HCT116 (cell line): ENCODE data around the gene FBXL17. TPM values are rescaled to one million over a fixed set of nuclear protein-coding genes. Genes with fewer than 3 reads are reported as not detected.

Experiments used
- ATAC-seq: fragments of 200-7000 bp; cut with Tn5 transposase; 2 replicates; pipeline ENCODE4 v1.9.1; 2020; ENCODE audit warnings: mild to moderate bottlenecking, moderate library complexity
- BruUV-seq: library from RNA; stranded (reverse); fragments of 400-500 nt; replicated peaks from 2 replicates; lab custom pipeline; 2021; lab: Mats Ljungman, UMichigan
- CTCF ChIA-PET: fragments of 300-600 bp; sonication (Branson Sonifier 250); formaldehyde crosslinking; loops from one replicate; lab custom pipeline; 2021; ENCODE audit warnings: antibody characterized with exemption; lab: Charles Lee
- POLR2A ChIA-PET: fragments of 300-600, 350-600 bp; sonication (Branson Sonifier 250); formaldehyde crosslinking; loops from one replicate; lab custom pipeline; 2021; ENCODE audit warnings: antibody characterized with exemption; lab: Charles Lee
- RAD21 ChIA-PET, 2 experiments: fragments of 300-600 bp; sonication (Branson Sonifier 250); formaldehyde crosslinking; loops; one replicate each; lab custom pipeline; 2023; ENCODE audit warnings: low total read pairs in 2 of 2; ENCODE audit not compliant: uncharacterized antibody in 2 of 2, unreplicated experiment in 2 of 2, low non-redundant PET in 1 of 2; lab: Charles Lee
- DNase-seq: peaks from one replicate; pipeline ENCODE4 v3.0.0-alpha.2; 2010; ENCODE audit warnings: low read depth, low spot score
- H2AFZ ChIP-seq: fragments of 200-600 bp; shearing (Covaris generic), sonication (generic); 2 replicates; pipeline ENCODE4 v1.6.1; 2017; ENCODE audit warnings: low read depth, mixed run types, mixed read lengths, antibody characterized with exemption, low read length; ENCODE audit not compliant: poor library complexity, severe bottlenecking
- H3K27ac ChIP-seq: 2 replicates; pipeline ENCODE4 v1.5.1; 2012; ENCODE audit warnings: low read depth, low read length
- H3K27me3 ChIP-seq: fragments of 200-600 bp; sonication (generic); 2 replicates; pipeline ENCODE4 v1.6.1; 2016; ENCODE audit warnings: mixed run types, low read length, mixed read lengths; ENCODE audit not compliant: insufficient read depth
- H3K36me3 ChIP-seq, 2 experiments: fragments of 200-500 bp in 1 of 2; fragments of 200-600 bp in 1 of 2; sonication (Bioruptor generic) in 1 of 2; sonication (generic) in 1 of 2; 2 replicates each; pipeline versions ENCODE4 v1.5.1 to v1.6.1; 2014 to 2016; ENCODE audit warnings: low read length in 2 of 2, inconsistent platforms in 1 of 2, mixed read lengths in 1 of 2, mixed run types in 1 of 2; ENCODE audit not compliant: insufficient read depth in 2 of 2, control insufficient read depth in 1 of 2
- H3K4me1 ChIP-seq, 2 experiments: fragments of 200-600 bp in 1 of 2; sonication (generic) in 1 of 2; 2 replicates each; pipeline versions ENCODE4 v1.5.1 to v1.6.1; 2012 to 2017; ENCODE audit warnings: low read length in 2 of 2, inconsistent platforms in 1 of 2, mild to moderate bottlenecking in 1 of 2, mixed read lengths in 1 of 2, mixed run types in 1 of 2, moderate library complexity in 1 of 2; ENCODE audit not compliant: insufficient read depth in 2 of 2, control insufficient read depth in 1 of 2
- H3K4me2 ChIP-seq: fragments of 200-600 bp; sonication (generic); 2 replicates; pipeline ENCODE4 v1.6.1; 2017; ENCODE audit warnings: mixed run types, low read length, mixed read lengths
- H3K4me3 ChIP-seq, 2 experiments: fragments of 200-600 bp in 1 of 2; sonication (generic) in 1 of 2; replicated peaks in 1 of 2; 2 replicates each; pipeline ENCODE4 v1.5.1; 2011 to 2016; ENCODE audit warnings: low read length in 2 of 2, control low read depth in 1 of 2, low read depth in 1 of 2, mild to moderate bottlenecking in 1 of 2, mixed read lengths in 1 of 2, mixed run types in 1 of 2
- H3K79me2 ChIP-seq: fragments of 200-600 bp; sonication (generic); 2 replicates; pipeline ENCODE4 v1.6.1; 2017; ENCODE audit warnings: mild to moderate bottlenecking, mixed run types, low read length, moderate library complexity, mixed read lengths; ENCODE audit not compliant: insufficient read depth
- H3K9ac ChIP-seq: fragments of 200-600 bp; sonication (generic); 2 replicates; pipeline ENCODE4 v1.6.1; 2016; ENCODE audit warnings: low read length, mixed read lengths
- H3K9me2 ChIP-seq: fragments of 200-600 bp; sonication (generic), shearing (Covaris generic); 2 replicates; pipeline ENCODE4 v1.6.1; 2017; ENCODE audit warnings: mixed run types, mild to moderate bottlenecking, moderate library complexity; ENCODE audit not compliant: insufficient read depth
- H3K9me3 ChIP-seq, 2 experiments: fragments of 200-500 bp in 1 of 2; fragments of 200-600 bp in 1 of 2; sonication (Bioruptor generic) in 1 of 2; sonication (generic) in 1 of 2; 2 replicates each; pipeline ENCODE4 v1.6.1; 2014 to 2017; ENCODE audit warnings: low read length in 2 of 2, mixed read lengths in 2 of 2, inconsistent platforms in 1 of 2, low read depth in 1 of 2, mild to moderate bottlenecking in 1 of 2, mixed run types in 1 of 2, moderate library complexity in 1 of 2; ENCODE audit not compliant: control insufficient read depth in 1 of 2, insufficient read depth in 1 of 2
- H4K20me1 ChIP-seq: fragments of 200-600 bp; sonication (generic), shearing (Covaris generic); 2 replicates; pipeline ENCODE4 v1.6.1; 2017; ENCODE audit warnings: mixed run types, mild to moderate bottlenecking, moderate library complexity; ENCODE audit not compliant: insufficient read depth
- CBX3 ChIP-seq: IDR thresholded peaks from 2 replicates; pipeline ENCODE4 v1.6.1; 2012; ENCODE audit warnings: low read depth
- CEBPB ChIP-seq: IDR thresholded peaks from 2 replicates; pipeline ENCODE4 v1.6.1; 2012; ENCODE audit warnings: low read depth
- EGR1 ChIP-seq: IDR thresholded peaks from 2 replicates; pipeline ENCODE4 v1.6.1; 2012; ENCODE audit warnings: low read depth
- ELF1 ChIP-seq: IDR thresholded peaks from 2 replicates; pipeline ENCODE4 v1.6.1; 2012; ENCODE audit warnings: low read depth, borderline replicate concordance
- EZH2 ChIP-seq: fragments of 200-600 bp; sonication (generic); IDR thresholded peaks from 2 replicates; pipeline ENCODE4 v1.6.1; 2017; ENCODE audit warnings: antibody characterized with exemption, mixed run types
- EZH2phosphoT487 ChIP-seq: fragments of 200-600 bp; IDR thresholded peaks from 2 replicates; pipeline ENCODE4 v1.6.1; 2018; ENCODE audit warnings: antibody characterized with exemption, borderline replicate concordance
- POLR2A ChIP-seq: IDR thresholded peaks from 2 replicates; pipeline ENCODE4 v1.7.0; 2011; ENCODE audit warnings: borderline replicate concordance; ENCODE audit not compliant: insufficient read depth, insufficient read length; ENCODE audit errors: extremely low read depth
- POLR2AphosphoS5 ChIP-seq: IDR thresholded peaks from 2 replicates; pipeline ENCODE4 v1.6.1; 2011; ENCODE audit warnings: mild to moderate bottlenecking, low read depth, low read length, moderate library complexity
- RAD21 ChIP-seq: IDR thresholded peaks from 2 replicates; pipeline ENCODE4 v1.6.1; 2012; ENCODE audit warnings: low read depth, mild to moderate bottlenecking
- SIN3A ChIP-seq: IDR thresholded peaks from 2 replicates; pipeline ENCODE4 v1.6.1; 2012; ENCODE audit warnings: low read depth
- SP1 ChIP-seq: IDR thresholded peaks from 2 replicates; pipeline ENCODE4 v1.6.1; 2012; ENCODE audit warnings: low read depth
- SRF ChIP-seq: IDR thresholded peaks from 2 replicates; pipeline ENCODE4 v1.6.1; 2012; ENCODE audit warnings: low read depth
- TCF7L2 ChIP-seq: IDR thresholded peaks from 2 replicates; pipeline ENCODE4 v1.7.0; 2011; ENCODE audit warnings: borderline replicate concordance, inconsistent platforms; ENCODE audit not compliant: insufficient read depth, insufficient read length; ENCODE audit errors: extremely low read depth
- ZBTB33 ChIP-seq: IDR thresholded peaks from 2 replicates; pipeline ENCODE4 v1.6.1; 2011; ENCODE audit warnings: mild to moderate bottlenecking, low read length, moderate library complexity; ENCODE audit not compliant: insufficient replicate concordance; ENCODE audit errors: extremely low read depth
- ZNF274 ChIP-seq: fragments of 200-500 bp; sonication (Bioruptor generic); IDR thresholded peaks from 2 replicates; pipeline ENCODE4 v1.6.1; 2014; ENCODE audit warnings: mild to moderate bottlenecking, low read depth, low read length, inconsistent platforms
- intact Hi-C: fragments of 100-400 bp; cut with micrococcal nuclease; formaldehyde crosslinking; loops from 2 replicates; pipeline ENCODE4 v1.10.0; 2022
- total RNA-seq: library from RNA; stranded (reverse); gene quantifications from one replicate; pipeline ENCODE4 v1.2.1, GENCODE V29; 2021; ENCODE audit not compliant: unreplicated experiment
- TF ChIP-seq, protein P1 (sequence below): IDR thresholded peaks from 2 replicates; pipeline ENCODE4 v1.6.1; 2012
- TF ChIP-seq, protein P2 (sequence below): IDR thresholded peaks from 2 replicates; pipeline ENCODE4 v1.6.1; 2012
- TF ChIP-seq, protein P3 (sequence below), 3 experiments: fragments of 200-600 bp in 1 of 3; sonication (generic) in 1 of 3; IDR thresholded peaks in 2 of 3; conservative IDR thresholded peaks in 1 of 3; 2 replicates each; pipeline ENCODE4 v1.5.1; 2012 to 2017; ENCODE audit warnings: low read depth in 2 of 3, low read length in 2 of 3, antibody characterized with exemption in 1 of 3, borderline replicate concordance in 1 of 3, control low read depth in 1 of 3, mild to moderate bottlenecking in 1 of 3, mixed read lengths in 1 of 3, mixed run types in 1 of 3, moderate library complexity in 1 of 3; ENCODE audit not compliant: insufficient read depth in 1 of 3

The FBXL17 gene
- total RNA-seq, 1 experiment from 2014 or later, result 9.4 TPM

GRCh38 chr5:107900721-107901120, 481.2 kb downstream of the FBXL17 start:
- Histone ChIP-seq H3K27me3 (no peaks in the 10 kb centered on the region), H3K27ac (no peak overlapping the region), H3K4me3 (no peak overlapping the region), H3K79me2 (no peaks in the 10 kb centered on the region), H3K4me2 (no peak overlapping the region), H4K20me1 (no peaks in the 10 kb centered on the region), H2AFZ (no peak overlapping the region), H3K9me2 (no peaks in the 10 kb centered on the region), H3K9ac (no peak overlapping the region), H3K36me3 (no peaks in the 10 kb centered on the region), H3K9me3 (no peaks in the 10 kb centered on the region), H3K4me1 (no peaks in the 10 kb centered on the region)
- ChIA-PET CTCF (no interaction called here), RAD21 (no interaction called here), POLR2A (no interaction called here)
- ATAC-seq (no peak), DNase-seq (no peak)
- no TSS peak for BruUV-seq
- intact Hi-C loops, result no loop called here
- TF ChIP-seq ELF1 (no peak), TCF7L2 (no peak), EGR1 (no peak), CBX3 (no peak), POLR2AphosphoS5 (no peak), ZNF274 (no peak), SRF (no peak), EZH2phosphoT487 (no peak), RAD21 (no peak), SIN3A (no peak), POLR2A (no peak), ZBTB33 (no peak), SP1 (no peak), EZH2 (no peak), CEBPB (no peak)
- TF ChIP-seq, protein P1, sequence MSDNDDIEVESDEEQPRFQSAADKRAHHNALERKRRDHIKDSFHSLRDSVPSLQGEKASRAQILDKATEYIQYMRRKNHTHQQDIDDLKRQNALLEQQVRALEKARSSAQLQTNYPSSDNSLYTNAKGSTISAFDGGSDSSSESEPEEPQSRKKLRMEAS, result no peak
- TF ChIP-seq, protein P2, sequence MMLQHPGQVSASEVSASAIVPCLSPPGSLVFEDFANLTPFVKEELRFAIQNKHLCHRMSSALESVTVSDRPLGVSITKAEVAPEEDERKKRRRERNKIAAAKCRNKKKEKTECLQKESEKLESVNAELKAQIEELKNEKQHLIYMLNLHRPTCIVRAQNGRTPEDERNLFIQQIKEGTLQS, result no peak
- TF ChIP-seq, protein P3, sequence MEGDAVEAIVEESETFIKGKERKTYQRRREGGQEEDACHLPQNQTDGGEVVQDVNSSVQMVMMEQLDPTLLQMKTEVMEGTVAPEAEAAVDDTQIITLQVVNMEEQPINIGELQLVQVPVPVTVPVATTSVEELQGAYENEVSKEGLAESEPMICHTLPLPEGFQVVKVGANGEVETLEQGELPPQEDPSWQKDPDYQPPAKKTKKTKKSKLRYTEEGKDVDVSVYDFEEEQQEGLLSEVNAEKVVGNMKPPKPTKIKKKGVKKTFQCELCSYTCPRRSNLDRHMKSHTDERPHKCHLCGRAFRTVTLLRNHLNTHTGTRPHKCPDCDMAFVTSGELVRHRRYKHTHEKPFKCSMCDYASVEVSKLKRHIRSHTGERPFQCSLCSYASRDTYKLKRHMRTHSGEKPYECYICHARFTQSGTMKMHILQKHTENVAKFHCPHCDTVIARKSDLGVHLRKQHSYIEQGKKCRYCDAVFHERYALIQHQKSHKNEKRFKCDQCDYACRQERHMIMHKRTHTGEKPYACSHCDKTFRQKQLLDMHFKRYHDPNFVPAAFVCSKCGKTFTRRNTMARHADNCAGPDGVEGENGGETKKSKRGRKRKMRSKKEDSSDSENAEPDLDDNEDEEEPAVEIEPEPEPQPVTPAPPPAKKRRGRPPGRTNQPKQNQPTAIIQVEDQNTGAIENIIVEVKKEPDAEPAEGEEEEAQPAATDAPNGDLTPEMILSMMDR (IDR thresholded peaks at IDR 0.05 in 2 of 3, conservative IDR thresholded peaks at IDR 0.05 in 1 of 3; ENCODE audit: borderline replicate concordance in 1 of 3, insufficient read depth in 1 of 3, low read depth in 2 of 3, low read length in 2 of 3), result no peak
